T-cell (primary cell): ENCODE measurements around the gene PPP1R13B. TPM values are rescaled to one million over a fixed set of nuclear protein-coding genes. Genes with fewer than 3 reads are reported as not detected.
A peak's percentile ranks its signal among the peaks of the same experiment; 100 is the strongest.

Source experiments
- ATAC-seq, 4 experiments: fragments of 200-7000 bp in 3 of 4; fragments of 150-1000 bp in 1 of 4; cut with Tn5 transposase; replicated peaks in 1 of 4; 1 replicate in 3 of 4; 2 replicates in 1 of 4; pipeline ENCODE4 v1.10.0; 2021; ENCODE audit warnings: moderate library complexity in 3 of 4, mild to moderate bottlenecking in 2 of 4, moderate number of reproducible peaks in 1 of 4
- CTCF ChIA-PET, 2 donors: fragments of 300-600 bp; sonication (Branson Sonifier 250); formaldehyde crosslinking; loops; one replicate each; lab custom pipeline; 2022; ENCODE audit warnings: antibody characterized with exemption in 2 of 2; lab: Charles Lee
- POLR2A ChIA-PET, 2 donors: fragments of 300-600 bp; sonication (Branson Sonifier 250); formaldehyde crosslinking; loops; one replicate each; lab custom pipeline; 2022; ENCODE audit warnings: antibody characterized with exemption in 2 of 2; lab: Charles Lee
- DNase-seq, 35 experiments: peaks; one replicate each; pipeline versions ENCODE4 v3.0.0 to v3.0.0-alpha.2; 2013 to 2023
- H3K27ac ChIP-seq: one replicate; pipeline ENCODE4 v1.5.1; 2013; ENCODE audit warnings: low read length
- H3K27me3 ChIP-seq, 2 experiments: replicated peaks in 1 of 2; 1 replicate in 1 of 2; 2 replicates in 1 of 2; pipeline versions ENCODE4 v1.6.1 to v1.7.0; 2013; ENCODE audit warnings: low read length in 1 of 2, mixed read lengths in 1 of 2; ENCODE audit not compliant: control insufficient read depth in 2 of 2, insufficient read depth in 2 of 2; ENCODE audit errors: extremely low read depth in 1 of 2
- H3K36me3 ChIP-seq, 2 donors: 1 replicate in 1 of 2; 2 replicates in 1 of 2; pipeline versions ENCODE4 v1.6.1 to v1.7.0; 2013; ENCODE audit warnings: low read length in 1 of 2; ENCODE audit not compliant: control insufficient read depth in 2 of 2, insufficient read depth in 1 of 2; ENCODE audit errors: extremely low read depth in 1 of 2
- H3K4me1 ChIP-seq, 2 experiments: 1 replicate in 1 of 2; 2 replicates in 1 of 2; pipeline versions ENCODE4 v1.6.1 to v1.7.0; 2013; ENCODE audit warnings: low read length in 2 of 2, mixed read lengths in 1 of 2; ENCODE audit not compliant: insufficient read depth in 2 of 2, control insufficient read depth in 1 of 2; ENCODE audit errors: extremely low read depth in 1 of 2
- H3K4me3 ChIP-seq, 2 donors: 1 replicate in 1 of 2; 2 replicates in 1 of 2; pipeline versions ENCODE4 v1.5.1 to v1.7.0; 2013; ENCODE audit warnings: mild to moderate bottlenecking in 2 of 2, low read length in 1 of 2, moderate library complexity in 1 of 2; ENCODE audit not compliant: control insufficient read depth in 1 of 2; ENCODE audit errors: extremely low read depth in 1 of 2
- H3K9me3 ChIP-seq: 2 replicates; pipeline ENCODE4 v1.7.0; 2013
- H3K27ac Mint-ChIP-seq, 2 donors: one replicate each; pipeline ENCODE4 v1.8.0; 2020 to 2021; ENCODE audit warnings: mild to moderate bottlenecking in 2 of 2, mixed read lengths in 2 of 2
- H3K27me3 Mint-ChIP-seq, 2 donors: one replicate each; pipeline ENCODE4 v1.8.0; 2021 to 2022; ENCODE audit warnings: mixed read lengths in 2 of 2
- H3K36me3 Mint-ChIP-seq: one replicate; pipeline ENCODE4 v1.8.0; 2021; ENCODE audit warnings: mixed read lengths
- H3K4me1 Mint-ChIP-seq, 3 donors: one replicate each; pipeline ENCODE4 v1.8.0; 2020 to 2022; ENCODE audit warnings: mixed read lengths in 3 of 3, mild to moderate bottlenecking in 1 of 3
- H3K4me3 Mint-ChIP-seq, 3 donors: one replicate each; pipeline ENCODE4 v1.8.0; 2020 to 2022; ENCODE audit warnings: mild to moderate bottlenecking in 3 of 3, mixed read lengths in 3 of 3, moderate library complexity in 3 of 3
- H3K9me3 Mint-ChIP-seq, 3 donors: one replicate each; pipeline ENCODE4 v1.8.0; 2020 to 2022; ENCODE audit warnings: mixed read lengths in 3 of 3
- WGBS: methylation state at CpG from one replicate; pipeline ENCODE4 v1.1.5; 2013; ENCODE audit warnings: missing lambda C conversion rate; ENCODE audit not compliant: insufficient coverage; 5-methylcytosine and 5-hydroxymethylcytosine counted together
- total RNA-seq, 35 experiments: library from RNA in 6 of 35; stranded (reverse) in 6 of 35; fragments of 120-200 nt in 1 of 35; gene quantifications; one replicate each; pipeline versions ENCODE4 v1.2.1 to v1.2.4 and lab custom pipeline; 2013 to 2026

The PPP1R13B gene
- 10 to 100 TPM; 23.8 to 32.4 (median 29.9) TPM for total RNA-seq
- 18.4 TPM for total RNA-seq (2013)
- 9.6 to 41.7 (median 21.0) reads per million in 29 experiments for total RNA-seq (lab: John Stamatoyannopoulos, UW)

- Histone ChIP-seq H3K4me1 (peaks cover 4 to 14% of the 10 kb centered on the region in 2 experiments), H3K9me3 (no peaks in the 10 kb centered on the region), H3K36me3 (no peaks in the 10 kb centered on the region), H3K27me3 (no peaks in the 10 kb centered on the region), H3K4me3 (peak within 1 kb of the TSS; percentile 66 to 72), H3K27ac (no peak within 1 kb of the TSS)
- Mint-ChIP-seq H3K9me3 (no peaks in the 10 kb centered on the region), H3K4me3 (peak within 1 kb of the TSS; percentile 86 to 95 (median 91)), H3K27ac (peak within 1 kb of the TSS; percentile 77 to 91), H3K36me3 (peaks cover 4% of the 10 kb centered on the region), H3K4me1 (peaks cover 18 to 20% (median 20%) of the 10 kb centered on the region in 3 donors), H3K27me3 (no peaks in the 10 kb centered on the region)
- WGBS = under 1% methylated on average over 95 of the region's 104 CpGs
- ChIA-PET CTCF (no interaction called here), POLR2A (interaction anchor here in 1 of 2 donors (0.5 kb wide), 1 partner anchor 9 kb away, joined by 7 read pairs; no protein-coding TSS in a partner anchor)
- peak; percentile 78 to 97 (median 90) for DNase-seq
- peak; percentile 95 to 99 (median 96) for ATAC-seq
These were observed at the start of gene PPP1R13B for GRCh38 chr14:103847451-103848174. PPP1R13B (minus strand) TSS chr14:103847575; CDS start chr14:103847307, 268 bp downstream.

GRCh38 chr14:103896578-103896977 lies 49.2 kb upstream of the PPP1R13B start:
- ATAC-seq (no peak), DNase-seq (no peak)
- peaks cover 0 to 5% (median 3%) of the 10 kb centered on the region in 3 donors for H3K4me1 Mint-ChIP-seq
- Histone ChIP-seq H3K9me3 (no peaks in the 10 kb centered on the region), H3K4me3 (no peak overlapping the region), H3K4me1 (peaks cover 0 to 8% of the 10 kb centered on the region in 2 experiments), H3K36me3 (no peaks in the 10 kb centered on the region), H3K27ac (no peak overlapping the region), H3K27me3 (peaks cover 0 to 9% of the 10 kb centered on the region in 2 experiments)
- H3K9me3 Mint-ChIP-seq = no peaks in the 10 kb centered on the region
- no peaks in the 10 kb centered on the region for H3K36me3 Mint-ChIP-seq
- no peak overlapping the region for H3K4me3 Mint-ChIP-seq
- POLR2A ChIA-PET = no interaction called here
- CTCF ChIA-PET = interaction anchor here (0.6 to 0.7 kb wide), 2 partner anchors 10 to 73 kb away, joined by 3 to 4 read pairs; no protein-coding TSS in a partner anchor
- 90% methylated on average over 2 of the region's 6 CpGs for whole genome bisulfite sequencing
- peak overlapping the region in 1 of 2 donors; percentile 34 for H3K27ac Mint-ChIP-seq
- H3K27me3 Mint-ChIP-seq = no peaks in the 10 kb centered on the region

- no peak overlapping the region for H3K27ac ChIP-seq
- no peaks in the 10 kb centered on the region for H3K4me1 ChIP-seq
- ATAC-seq (no peak), DNase-seq (no peak)
- Mint-ChIP-seq H3K36me3 (no peaks in the 10 kb centered on the region), H3K27ac (no peak overlapping the region), H3K9me3 (no peaks in the 10 kb centered on the region), H3K27me3 (no peaks in the 10 kb centered on the region), H3K4me3 (no peak overlapping the region), H3K4me1 (no peaks in the 10 kb centered on the region)
- WGBS = 92% methylated on average over 4 of the region's 7 CpGs
- POLR2A ChIA-PET = no interaction called here
- no peaks in the 10 kb centered on the region for H3K9me3 ChIP-seq
- H3K36me3 ChIP-seq = no peaks in the 10 kb centered on the region
- CTCF ChIA-PET = no interaction called here
- peaks cover 0 to 3% of the 10 kb centered on the region in 2 experiments for H3K27me3 ChIP-seq
- no peak overlapping the region for H3K4me3 ChIP-seq
These were observed 47.3 kb upstream of the PPP1R13B start for GRCh38 chr14:103894723-103895059.

GRCh38 chr14:103894034-103894722 lies 46.8 kb upstream of the PPP1R13B start:
- no peaks in the 10 kb centered on the region for H3K4me1 ChIP-seq
- POLR2A ChIA-PET = no interaction called here
- no peaks in the 10 kb centered on the region for H3K4me1 Mint-ChIP-seq
- H3K27me3 ChIP-seq = peaks cover 0 to 3% of the 10 kb centered on the region in 2 experiments
- no peak overlapping the region for H3K27ac ChIP-seq
- no peak overlapping the region for H3K4me3 ChIP-seq
- ATAC-seq (no peak), DNase-seq (no peak)
- H3K36me3 ChIP-seq = no peaks in the 10 kb centered on the region
- WGBS = 84% methylated on average over 16 of the region's 26 CpGs
- H3K27ac Mint-ChIP-seq = no peak overlapping the region
- no peak overlapping the region for H3K4me3 Mint-ChIP-seq
- CTCF ChIA-PET = no interaction called here
- no peaks in the 10 kb centered on the region for H3K36me3 Mint-ChIP-seq
- no peaks in the 10 kb centered on the region for H3K9me3 ChIP-seq
- H3K27me3 Mint-ChIP-seq = no peaks in the 10 kb centered on the region
- no peaks in the 10 kb centered on the region for H3K9me3 Mint-ChIP-seq

- ChIA-PET POLR2A (no interaction called here), CTCF (no interaction called here)
- Histone ChIP-seq H3K36me3 (no peaks in the 10 kb centered on the region), H3K9me3 (no peaks in the 10 kb centered on the region), H3K27ac (no peak overlapping the region), H3K4me3 (no peak overlapping the region), H3K4me1 (no peaks in the 10 kb centered on the region), H3K27me3 (peaks cover 0 to 3% of the 10 kb centered on the region in 2 experiments)
- Mint-ChIP-seq H3K36me3 (no peaks in the 10 kb centered on the region), H3K27me3 (no peaks in the 10 kb centered on the region), H3K9me3 (no peaks in the 10 kb centered on the region), H3K4me3 (no peak overlapping the region), H3K4me1 (no peaks in the 10 kb centered on the region), H3K27ac (no peak overlapping the region)
- 90% methylated on average over 2 of the region's 8 CpGs for WGBS
- DNase-seq (no peak), ATAC-seq (no peak)
These were observed 44.9 kb upstream of the PPP1R13B start for GRCh38 chr14:103892247-103892646.

GRCh38 chr14:103891667-103892215 lies 44.4 kb upstream of the PPP1R13B start:
- Mint-ChIP-seq H3K27ac (no peak overlapping the region), H3K4me1 (no peaks in the 10 kb centered on the region), H3K27me3 (no peaks in the 10 kb centered on the region), H3K4me3 (no peak overlapping the region), H3K9me3 (no peaks in the 10 kb centered on the region), H3K36me3 (no peaks in the 10 kb centered on the region)
- no peaks in the 10 kb centered on the region for H3K36me3 ChIP-seq
- no peak overlapping the region for H3K27ac ChIP-seq
- ATAC-seq (no peak), DNase-seq (no peak)
- H3K9me3 ChIP-seq = no peaks in the 10 kb centered on the region
- ChIA-PET POLR2A (no interaction called here), CTCF (no interaction called here)
- H3K27me3 ChIP-seq = peaks cover 0 to 3% of the 10 kb centered on the region in 2 experiments
- H3K4me1 ChIP-seq = no peaks in the 10 kb centered on the region
- no peak overlapping the region for H3K4me3 ChIP-seq
- 91% methylated on average over 15 of the region's 15 CpGs for WGBS
